Fibroblast of the aortic adventitia (primary cell): ENCODE data around the gene RAP1GDS1. TPM values are rescaled to one million over a fixed set of nuclear protein-coding genes. Genes with fewer than 3 reads are reported as not detected.
"Not testable (repeated sequence)": the region's sequence is repeated elsewhere in the genome, so short reads cannot be mapped to it uniquely, and the experiment has no call there.

Experiments used
- DNase-seq: peaks from one replicate; pipeline ENCODE4 v3.0.0-alpha.2; 2010; ENCODE audit warnings: low read depth
- H3K4me3 ChIP-seq: 2 replicates; pipeline ENCODE4 v1.5.1; 2011; ENCODE audit warnings: low read depth, mild to moderate bottlenecking, control low read depth, low read length, moderate library complexity
- total RNA-seq: library from RNA; depleted of rRNA; stranded (reverse); fragments of >200 nt; gene quantifications from 2 replicates; pipeline ENCODE4 v1.2.3, GENCODE V29; 2012; ENCODE audit warnings: low replicate concordance
- TF ChIP-seq, protein P1 (sequence below): IDR thresholded peaks from 2 replicates; pipeline ENCODE4 v1.5.1; 2011; ENCODE audit warnings: mild to moderate bottlenecking, low read length, control low read depth, inconsistent platforms; ENCODE audit not compliant: insufficient read depth

The RAP1GDS1 gene
- total RNA-seq, 1 donor, result 62.2 TPM

- no peak for DNase-seq
- TF ChIP-seq, protein P1, sequence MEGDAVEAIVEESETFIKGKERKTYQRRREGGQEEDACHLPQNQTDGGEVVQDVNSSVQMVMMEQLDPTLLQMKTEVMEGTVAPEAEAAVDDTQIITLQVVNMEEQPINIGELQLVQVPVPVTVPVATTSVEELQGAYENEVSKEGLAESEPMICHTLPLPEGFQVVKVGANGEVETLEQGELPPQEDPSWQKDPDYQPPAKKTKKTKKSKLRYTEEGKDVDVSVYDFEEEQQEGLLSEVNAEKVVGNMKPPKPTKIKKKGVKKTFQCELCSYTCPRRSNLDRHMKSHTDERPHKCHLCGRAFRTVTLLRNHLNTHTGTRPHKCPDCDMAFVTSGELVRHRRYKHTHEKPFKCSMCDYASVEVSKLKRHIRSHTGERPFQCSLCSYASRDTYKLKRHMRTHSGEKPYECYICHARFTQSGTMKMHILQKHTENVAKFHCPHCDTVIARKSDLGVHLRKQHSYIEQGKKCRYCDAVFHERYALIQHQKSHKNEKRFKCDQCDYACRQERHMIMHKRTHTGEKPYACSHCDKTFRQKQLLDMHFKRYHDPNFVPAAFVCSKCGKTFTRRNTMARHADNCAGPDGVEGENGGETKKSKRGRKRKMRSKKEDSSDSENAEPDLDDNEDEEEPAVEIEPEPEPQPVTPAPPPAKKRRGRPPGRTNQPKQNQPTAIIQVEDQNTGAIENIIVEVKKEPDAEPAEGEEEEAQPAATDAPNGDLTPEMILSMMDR, result no peak
- H3K4me3 ChIP-seq, result no peak overlapping the region
Observed at GRCh38 chr4:98446499-98447375, 185.6 kb downstream of the RAP1GDS1 start.

GRCh38 chr4:98447648-98448047, 186.5 kb downstream of the RAP1GDS1 start:
- TF ChIP-seq, protein P1, result no peak
- H3K4me3 ChIP-seq, result no peak overlapping the region
- DNase-seq, result no peak

- TF ChIP-seq, protein P1, result no peak
- no peak for DNase-seq
- no peak overlapping the region for H3K4me3 ChIP-seq
Observed at GRCh38 chr4:98448908-98449307, 187.7 kb downstream of the RAP1GDS1 start.

DNA sequence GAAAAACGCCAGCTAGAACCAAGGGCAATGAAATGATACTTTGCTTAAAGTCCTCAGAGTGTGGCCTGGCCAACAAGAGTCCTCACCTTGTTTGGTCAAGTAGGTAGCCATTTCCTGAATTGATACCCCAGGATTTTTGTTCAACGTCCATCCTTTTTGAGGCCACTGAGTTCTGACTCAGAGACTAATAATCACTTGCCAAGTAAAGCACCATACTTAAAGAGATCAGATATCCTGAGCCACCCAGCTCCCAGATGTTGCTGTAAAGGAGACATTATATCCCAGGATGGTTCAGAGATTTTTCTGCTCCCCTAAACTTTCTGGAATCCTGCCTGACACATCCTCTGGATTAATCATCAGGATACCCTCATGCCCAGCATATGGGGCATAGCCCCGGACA, 190.9 kb downstream of the RAP1GDS1 start:
- DNase-seq, result peak; percentile 25
- TF ChIP-seq, protein P1, result no peak
- no peak overlapping the region for H3K4me3 ChIP-seq

GRCh38 chr4:98457422-98457821, 196.2 kb downstream of the RAP1GDS1 start:
- not testable (repeated sequence) for H3K4me3 ChIP-seq

DNA sequence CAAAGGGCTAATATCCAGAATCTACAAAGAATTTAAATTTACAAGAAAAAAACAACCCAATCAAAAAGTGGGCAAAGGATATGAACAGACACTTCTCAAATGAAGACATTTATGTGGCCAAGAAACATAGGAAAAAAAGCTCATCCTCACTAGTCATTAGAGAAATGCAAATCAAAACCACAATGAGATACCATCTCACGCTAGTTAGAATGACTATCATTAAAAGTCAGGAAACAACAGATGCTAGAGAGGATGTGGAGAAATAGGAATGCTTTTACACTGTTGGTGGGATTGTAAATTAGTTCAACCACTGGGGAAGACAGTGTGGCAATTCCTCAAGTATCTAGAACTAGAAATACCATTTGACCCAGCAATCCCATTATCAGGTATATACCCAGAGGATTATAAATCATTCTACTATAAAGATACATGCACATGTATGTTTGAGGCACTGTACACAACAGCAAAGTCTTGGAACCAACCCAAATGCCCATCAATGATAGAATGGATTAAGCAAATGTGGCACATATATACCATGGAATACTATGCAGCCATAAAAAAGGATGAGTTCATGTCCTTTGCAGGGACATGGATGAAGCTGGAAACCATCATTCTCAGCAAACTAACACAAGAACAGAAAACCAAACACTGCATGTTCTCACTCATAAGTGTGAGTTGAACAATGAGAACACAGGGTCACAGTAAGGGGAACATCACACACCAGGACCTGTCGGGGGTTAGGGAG, 200.1 kb downstream of the RAP1GDS1 start:
- H3K4me3 ChIP-seq, DNase-seq: not testable (repeated sequence)

More at GRCh38 chr4:98457422-98457821, 196.2 kb downstream of the RAP1GDS1 start:
- not testable (repeated sequence) for DNase-seq

DNA sequence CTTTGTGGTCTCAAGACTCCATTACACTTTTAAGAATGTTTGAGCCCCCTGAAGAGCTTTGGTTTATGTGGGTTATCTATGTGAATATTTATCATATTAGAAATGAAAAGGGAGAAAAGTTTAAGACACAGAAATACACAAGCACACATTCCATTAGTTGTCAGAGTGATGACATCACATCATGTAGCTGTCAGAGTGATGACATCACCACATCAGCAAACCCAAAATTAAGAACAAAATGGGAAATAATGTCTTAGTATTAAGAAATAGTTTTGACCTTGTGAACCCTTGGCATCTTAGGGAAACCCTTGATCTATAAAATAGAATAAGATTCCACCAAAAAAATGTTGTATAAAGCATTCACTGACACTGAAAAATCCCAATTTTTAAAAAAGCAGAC, 201.3 kb downstream of the RAP1GDS1 start:
- no peak for DNase-seq
- no peak overlapping the region for H3K4me3 ChIP-seq
- TF ChIP-seq, protein P1, result no peak
